Ishikawa (cell line): Measurements from ENCODE around the gene TMCO1.

Experiments used
- CEBPB ChIP-seq: IDR thresholded peaks from 2 replicates; pipeline ENCODE4 v1.6.1; 2012
- CREB1 ChIP-seq: IDR thresholded peaks from 2 replicates; pipeline ENCODE4 v1.6.1; 2012; ENCODE audit warnings: low read depth
- EP300 ChIP-seq: IDR thresholded peaks from 2 replicates; pipeline ENCODE4 v1.6.1; 2012; ENCODE audit warnings: borderline replicate concordance
- MAX ChIP-seq: IDR thresholded peaks from 2 replicates; pipeline ENCODE4 v1.6.1; 2012
- RAD21 ChIP-seq: IDR thresholded peaks from 2 replicates; pipeline ENCODE4 v1.6.1; 2012; ENCODE audit warnings: low read depth
- REST ChIP-seq: IDR thresholded peaks from 2 replicates; pipeline ENCODE4 v1.6.1; 2012; ENCODE audit warnings: low read depth, mild to moderate bottlenecking

- no peak for TF ChIP-seq REST
- no peak for TF ChIP-seq RAD21
- TF ChIP-seq CEBPB, result no peak
- no peak for TF ChIP-seq EP300
- no peak for TF ChIP-seq MAX
- TF ChIP-seq CREB1, result no peak
These were observed 13.2 kb downstream of the TMCO1 start for GRCh38 chr1:165755393-165756010.
